ENCODE measurements around the gene GON4L.

Gene GON4L

GRCh38 chr1:155884031-155884960 is 27.3 kb upstream of the GON4L start:
- Mint-ChIP-seq H3K27me3 (peaks cover 6% of the 10 kb centered on the region), H3K9me3 (no peaks in the 10 kb centered on the region), H3K4me3 (no peak overlapping the region), H3K4me1 (no peaks in the 10 kb centered on the region), H3K36me3 (peaks cover 5% of the 10 kb centered on the region), H3K27ac (no peak overlapping the region)
- CTCF ChIA-PET: no interaction called here
- DNase-seq: no peak

DNA sequence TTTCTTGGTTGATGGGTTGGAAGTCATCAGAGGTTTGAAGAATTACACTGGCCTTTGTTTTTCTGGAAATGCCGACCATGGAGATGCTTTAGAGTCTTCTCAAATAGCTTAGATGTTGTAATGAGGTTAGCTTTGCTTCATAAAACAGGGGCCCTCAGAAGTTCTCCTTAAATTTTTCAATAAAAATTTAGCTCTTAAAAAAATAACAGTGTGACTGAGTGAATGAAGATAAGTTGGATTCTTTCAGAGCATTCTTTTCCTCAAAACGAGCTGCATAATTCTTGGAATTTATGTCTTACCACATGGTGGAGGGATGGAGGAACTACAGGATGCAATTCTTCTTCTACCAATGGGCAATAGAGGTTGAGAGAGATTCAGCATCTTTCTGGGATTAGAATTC is 25.8 kb upstream of the GON4L start:
- no peaks in the 10 kb centered on the region for H3K9me3 Mint-ChIP-seq
- H3K4me1 Mint-ChIP-seq: no peaks in the 10 kb centered on the region
- no peak for DNase-seq
- CTCF ChIA-PET: no interaction called here
- H3K4me3 Mint-ChIP-seq: no peak overlapping the region
- H3K27ac Mint-ChIP-seq: no peak overlapping the region
- H3K27me3 Mint-ChIP-seq: peaks cover 6% of the 10 kb centered on the region
- H3K36me3 Mint-ChIP-seq: peaks cover 3% of the 10 kb centered on the region

- DNase-seq: no peak
- H3K9me3 Mint-ChIP-seq: no peaks in the 10 kb centered on the region
- H3K36me3 Mint-ChIP-seq: peaks cover 3% of the 10 kb centered on the region
- no peaks in the 10 kb centered on the region for H3K4me1 Mint-ChIP-seq
- H3K27ac Mint-ChIP-seq: no peak overlapping the region
- no peak overlapping the region for H3K4me3 Mint-ChIP-seq
- CTCF ChIA-PET: no interaction called here
- H3K27me3 Mint-ChIP-seq: peaks cover 6% of the 10 kb centered on the region
These were observed 25.2 kb upstream of the GON4L start for GRCh38 chr1:155882235-155882634.

DNA sequence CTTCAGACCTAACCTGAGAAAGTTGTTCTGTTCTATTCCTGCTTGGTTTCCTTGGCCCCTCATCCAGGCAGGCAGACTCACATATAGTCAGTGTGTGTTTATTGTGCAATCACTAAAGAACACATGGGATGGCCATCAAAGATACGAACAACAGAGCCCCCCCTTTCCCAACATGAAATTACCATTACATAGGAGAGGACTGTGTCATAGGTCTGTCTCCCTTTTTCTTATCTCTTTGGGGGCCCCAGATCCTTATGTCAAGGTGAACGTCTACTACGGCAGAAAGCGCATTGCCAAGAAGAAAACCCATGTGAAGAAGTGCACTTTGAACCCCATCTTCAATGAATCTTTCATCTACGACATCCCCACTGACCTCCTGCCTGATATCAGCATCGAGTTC is 23.9 kb upstream of the GON4L start:
- H3K36me3 Mint-ChIP-seq: peaks cover 3% of the 10 kb centered on the region
- H3K4me3 Mint-ChIP-seq: no peak overlapping the region
- H3K27me3 Mint-ChIP-seq: peaks cover 6% of the 10 kb centered on the region
- no peak overlapping the region for H3K27ac Mint-ChIP-seq
- CTCF ChIA-PET: no interaction called here
- no peaks in the 10 kb centered on the region for H3K4me1 Mint-ChIP-seq
- H3K9me3 Mint-ChIP-seq: no peaks in the 10 kb centered on the region
- no peak for DNase-seq

DNA sequence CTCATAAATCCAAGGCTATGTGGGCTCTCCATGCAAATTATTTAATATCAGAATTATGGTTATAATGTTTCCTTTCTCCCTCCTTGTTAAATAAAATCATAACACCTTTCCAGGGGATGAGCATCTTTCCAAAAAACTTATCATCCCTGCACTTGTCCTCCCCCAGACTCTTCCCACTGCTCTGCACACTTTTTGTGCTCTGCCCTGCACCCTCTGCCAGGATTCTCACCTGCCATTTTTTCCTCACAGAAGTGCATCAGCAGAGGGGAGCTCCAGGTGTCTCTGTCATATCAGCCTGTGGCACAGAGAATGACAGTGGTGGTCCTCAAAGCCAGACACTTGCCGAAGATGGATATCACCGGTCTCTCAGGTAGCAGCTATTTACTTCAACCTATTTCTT is 23.2 kb upstream of the GON4L start:
- Mint-ChIP-seq H3K36me3 (peaks cover 3% of the 10 kb centered on the region), H3K9me3 (no peaks in the 10 kb centered on the region), H3K27ac (no peak overlapping the region), H3K4me1 (no peaks in the 10 kb centered on the region), H3K4me3 (no peak overlapping the region), H3K27me3 (peaks cover 6% of the 10 kb centered on the region)
- no peak for DNase-seq
- CTCF ChIA-PET: no interaction called here

- CTCF ChIA-PET: interaction anchor here (0.8 kb wide), 1 partner anchor 188 kb away, joined by 3 read pairs; no protein-coding TSS in a partner anchor
- Mint-ChIP-seq H3K36me3 (peaks cover 3% of the 10 kb centered on the region), H3K27ac (no peak overlapping the region), H3K27me3 (no peaks in the 10 kb centered on the region), H3K4me3 (no peak overlapping the region), H3K4me1 (no peaks in the 10 kb centered on the region), H3K9me3 (no peaks in the 10 kb centered on the region)
- no peak for DNase-seq
These were observed 20.9 kb upstream of the GON4L start for GRCh38 chr1:155877945-155878344.

DNA sequence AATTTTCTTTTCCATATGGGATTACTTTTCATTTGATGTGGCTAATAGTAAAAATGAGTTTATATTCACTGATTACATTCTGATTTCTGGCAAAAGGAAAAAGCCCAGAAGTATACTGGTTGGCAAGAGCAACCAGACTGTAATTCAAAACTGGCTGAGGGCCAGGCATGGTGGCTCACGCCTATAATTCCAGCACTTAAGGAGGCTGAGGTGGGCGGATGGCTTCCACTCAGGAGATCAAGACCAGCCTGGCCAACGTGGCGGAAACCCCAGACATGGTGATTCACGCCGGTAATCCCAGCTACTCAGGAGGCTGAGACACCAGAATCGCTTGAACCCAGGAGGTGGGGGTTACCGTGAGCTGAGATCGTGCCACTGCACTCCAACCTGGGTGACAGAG is 16.8 kb upstream of the GON4L start:
- peaks cover 6% of the 10 kb centered on the region for H3K27me3 Mint-ChIP-seq
- H3K4me1 Mint-ChIP-seq: no peaks in the 10 kb centered on the region
- H3K27ac Mint-ChIP-seq: no peak overlapping the region
- no peaks in the 10 kb centered on the region for H3K9me3 Mint-ChIP-seq
- CTCF ChIA-PET: no interaction called here
- DNase-seq: no peak
- no peak overlapping the region for H3K4me3 Mint-ChIP-seq
- no peaks in the 10 kb centered on the region for H3K36me3 Mint-ChIP-seq

- CTCF ChIA-PET: interaction anchor here (0.8 kb wide), 1 partner anchor 61 kb away, joined by 3 read pairs; no protein-coding TSS in a partner anchor
These were observed 15.5 kb upstream of the GON4L start for GRCh38 chr1:155872527-155872926.

GRCh38 chr1:155871390-155871789 is 14.4 kb upstream of the GON4L start:
- H3K4me1 Mint-ChIP-seq: no peaks in the 10 kb centered on the region
- CTCF ChIA-PET: no interaction called here
- no peak for DNase-seq

More at GRCh38 chr1:155872527-155872926, 15.5 kb upstream of the GON4L start:
- Mint-ChIP-seq H3K9me3 (no peaks in the 10 kb centered on the region), H3K4me3 (no peak overlapping the region), H3K27ac (no peak overlapping the region), H3K36me3 (no peaks in the 10 kb centered on the region), H3K27me3 (peaks cover 6% of the 10 kb centered on the region), H3K4me1 (no peaks in the 10 kb centered on the region)
- no peak for DNase-seq

GRCh38 chr1:155867766-155868165 is 10.8 kb upstream of the GON4L start:
- Mint-ChIP-seq H3K9me3 (no peaks in the 10 kb centered on the region), H3K4me1 (no peaks in the 10 kb centered on the region), H3K27ac (no peak overlapping the region), H3K36me3 (no peaks in the 10 kb centered on the region), H3K27me3 (peaks cover 6% of the 10 kb centered on the region), H3K4me3 (no peak overlapping the region)
- no peak for DNase-seq
- CTCF ChIA-PET: no interaction called here

More at GRCh38 chr1:155871390-155871789, 14.4 kb upstream of the GON4L start:
- no peaks in the 10 kb centered on the region for H3K9me3 Mint-ChIP-seq
- no peaks in the 10 kb centered on the region for H3K36me3 Mint-ChIP-seq
- peaks cover 6% of the 10 kb centered on the region for H3K27me3 Mint-ChIP-seq
- H3K4me3 Mint-ChIP-seq: no peak overlapping the region
- H3K27ac Mint-ChIP-seq: no peak overlapping the region

GRCh38 chr1:155864393-155864792 is 7.4 kb upstream of the GON4L start:
- CTCF ChIA-PET: no interaction called here
- Mint-ChIP-seq H3K27me3 (peaks cover 15% of the 10 kb centered on the region), H3K9me3 (no peaks in the 10 kb centered on the region), H3K36me3 (no peaks in the 10 kb centered on the region), H3K4me1 (peaks cover 18% of the 10 kb centered on the region), H3K4me3 (no peak overlapping the region), H3K27ac (no peak overlapping the region)
- no peak for DNase-seq

DNA sequence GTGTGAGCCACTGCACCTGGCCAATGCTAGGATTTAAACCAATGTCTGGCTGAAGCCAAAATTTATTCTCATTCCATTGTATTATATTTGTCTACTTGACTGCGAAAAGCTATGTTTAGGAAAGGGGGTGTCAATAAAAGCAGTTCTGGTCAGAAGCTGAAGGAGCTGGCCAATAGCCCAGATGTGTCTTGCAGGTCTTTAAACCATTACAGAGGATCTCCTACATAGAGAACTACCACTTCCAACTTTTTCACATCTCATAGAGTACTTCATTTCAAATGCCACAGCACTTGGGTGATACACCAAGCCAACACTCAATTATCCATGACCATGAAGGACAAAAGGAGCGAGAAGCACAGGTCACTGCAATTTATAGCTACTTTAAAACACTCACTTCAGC is 4.9 kb upstream of the GON4L start:
- peaks cover 18% of the 10 kb centered on the region for H3K27me3 Mint-ChIP-seq
- no peaks in the 10 kb centered on the region for H3K9me3 Mint-ChIP-seq
- H3K4me1 Mint-ChIP-seq: peaks cover 41% of the 10 kb centered on the region
- H3K4me3 Mint-ChIP-seq: no peak overlapping the region
- no peak overlapping the region for H3K27ac Mint-ChIP-seq
- CTCF ChIA-PET: interaction anchor here (0.6 kb wide), 2 partner anchors 18 to 420 kb away, joined by 3 read pairs; no protein-coding TSS in a partner anchor
- H3K36me3 Mint-ChIP-seq: peaks cover 2% of the 10 kb centered on the region
- no peak for DNase-seq

GRCh38 chr1:155860970-155861510 is 4.0 kb upstream of the GON4L start:
- Mint-ChIP-seq H3K27me3 (peaks cover 18% of the 10 kb centered on the region), H3K4me3 (peak overlapping the region; percentile 77), H3K27ac (no peak overlapping the region), H3K4me1 (peaks cover 46% of the 10 kb centered on the region), H3K36me3 (peaks cover 3% of the 10 kb centered on the region), H3K9me3 (no peaks in the 10 kb centered on the region)
- no peak for DNase-seq
- CTCF ChIA-PET: interaction anchor here (0.6 kb wide), 1 partner anchor 18 kb away, joined by 3 read pairs; no protein-coding TSS in a partner anchor

- Mint-ChIP-seq H3K27ac (peak overlapping the region; percentile 85), H3K9me3 (no peaks in the 10 kb centered on the region), H3K4me1 (peaks cover 53% of the 10 kb centered on the region), H3K27me3 (peaks cover 18% of the 10 kb centered on the region), H3K4me3 (peak overlapping the region; percentile 77), H3K36me3 (peaks cover 6% of the 10 kb centered on the region)
- CTCF ChIA-PET: interaction anchor here (2.0 kb wide), 1 partner anchor 129 kb away, joined by 7 read pairs; no protein-coding TSS in a partner anchor
- DNase-seq: peak; percentile 63
These were observed 3.2 kb upstream of the GON4L start for GRCh38 chr1:155859881-155860871.
